ENCODE data around the gene TMPRSS9.

TMPRSS9 gene

DNA sequence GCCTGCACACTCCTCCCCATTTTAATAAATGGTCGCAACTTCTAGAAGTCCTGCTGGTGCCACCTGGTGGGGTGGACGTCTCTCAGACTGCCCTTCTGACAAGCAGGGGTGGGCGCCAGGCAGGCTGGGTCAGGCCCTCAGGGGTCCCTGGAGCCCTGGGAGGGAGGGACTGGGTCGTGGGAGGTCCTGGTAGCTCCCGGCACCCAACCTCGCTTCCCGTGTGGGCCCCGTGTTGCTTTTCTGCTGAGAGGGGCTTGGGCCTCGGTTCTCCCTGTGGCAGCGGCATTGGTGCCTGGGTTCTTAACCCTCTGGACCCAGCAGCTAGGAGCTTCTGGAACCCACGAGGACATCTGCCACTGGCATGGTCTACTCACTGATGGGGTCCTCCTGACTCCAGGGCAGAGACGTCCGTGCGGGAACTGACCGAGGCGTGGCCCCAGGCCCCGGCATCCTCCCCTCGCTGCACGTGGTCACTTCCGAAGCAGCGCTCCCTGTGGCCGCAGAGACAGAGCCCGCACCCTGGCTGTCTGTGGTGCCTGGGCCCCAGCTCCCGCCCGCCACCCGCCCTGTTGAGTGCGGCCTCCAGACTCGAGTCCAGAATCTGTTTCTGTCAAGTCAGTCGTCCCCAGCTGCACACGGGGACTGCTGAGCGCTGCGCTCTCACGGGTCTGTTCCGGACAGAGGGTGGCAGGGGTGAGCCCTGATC is 6.0 kb upstream of the TMPRSS9 start:
- no peak for DNase-seq (ENCODE audit: low read depth)
- in situ Hi-C loops (cut with HindIII; ENCODE audit: low sequenced_read_pairs) = no loop called here
- TF ChIP-seq, protein P1, sequence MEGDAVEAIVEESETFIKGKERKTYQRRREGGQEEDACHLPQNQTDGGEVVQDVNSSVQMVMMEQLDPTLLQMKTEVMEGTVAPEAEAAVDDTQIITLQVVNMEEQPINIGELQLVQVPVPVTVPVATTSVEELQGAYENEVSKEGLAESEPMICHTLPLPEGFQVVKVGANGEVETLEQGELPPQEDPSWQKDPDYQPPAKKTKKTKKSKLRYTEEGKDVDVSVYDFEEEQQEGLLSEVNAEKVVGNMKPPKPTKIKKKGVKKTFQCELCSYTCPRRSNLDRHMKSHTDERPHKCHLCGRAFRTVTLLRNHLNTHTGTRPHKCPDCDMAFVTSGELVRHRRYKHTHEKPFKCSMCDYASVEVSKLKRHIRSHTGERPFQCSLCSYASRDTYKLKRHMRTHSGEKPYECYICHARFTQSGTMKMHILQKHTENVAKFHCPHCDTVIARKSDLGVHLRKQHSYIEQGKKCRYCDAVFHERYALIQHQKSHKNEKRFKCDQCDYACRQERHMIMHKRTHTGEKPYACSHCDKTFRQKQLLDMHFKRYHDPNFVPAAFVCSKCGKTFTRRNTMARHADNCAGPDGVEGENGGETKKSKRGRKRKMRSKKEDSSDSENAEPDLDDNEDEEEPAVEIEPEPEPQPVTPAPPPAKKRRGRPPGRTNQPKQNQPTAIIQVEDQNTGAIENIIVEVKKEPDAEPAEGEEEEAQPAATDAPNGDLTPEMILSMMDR (IDR thresholded peaks at IDR 0.05; ENCODE audit: low read depth, low read length, missing control alignments) = no peak
- H3K4me3 ChIP-seq (ENCODE audit: low read depth, low read length) = no peak overlapping the region

DNA sequence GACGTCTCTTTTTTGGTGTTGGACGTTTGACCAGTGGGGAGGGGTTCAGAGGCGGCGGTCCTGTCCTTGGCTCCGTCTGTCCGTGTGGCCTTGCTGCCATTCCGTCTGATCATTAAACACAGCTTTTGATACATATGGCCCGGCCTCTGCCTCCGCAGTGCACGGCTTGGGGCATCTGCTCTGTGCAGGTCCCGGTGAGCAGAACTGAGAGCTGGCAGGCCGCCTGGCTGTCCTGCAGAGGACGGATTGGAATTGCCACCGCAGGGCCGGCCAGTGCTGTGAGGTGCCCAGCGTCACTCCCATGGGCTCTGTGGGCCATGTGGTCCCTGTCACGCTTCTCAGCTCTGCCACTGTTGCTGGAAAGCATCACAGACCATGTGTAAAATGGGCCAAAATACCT is 5.4 kb upstream of the TMPRSS9 start:
- TF ChIP-seq, protein P1 (IDR thresholded peaks at IDR 0.05; ENCODE audit: low read depth, low read length, missing control alignments) = no peak
- DNase-seq (ENCODE audit: low read depth) = no peak
- H3K4me3 ChIP-seq (ENCODE audit: low read depth, low read length) = no peak overlapping the region
- in situ Hi-C loops (cut with HindIII; ENCODE audit: low sequenced_read_pairs) = no loop called here

DNA sequence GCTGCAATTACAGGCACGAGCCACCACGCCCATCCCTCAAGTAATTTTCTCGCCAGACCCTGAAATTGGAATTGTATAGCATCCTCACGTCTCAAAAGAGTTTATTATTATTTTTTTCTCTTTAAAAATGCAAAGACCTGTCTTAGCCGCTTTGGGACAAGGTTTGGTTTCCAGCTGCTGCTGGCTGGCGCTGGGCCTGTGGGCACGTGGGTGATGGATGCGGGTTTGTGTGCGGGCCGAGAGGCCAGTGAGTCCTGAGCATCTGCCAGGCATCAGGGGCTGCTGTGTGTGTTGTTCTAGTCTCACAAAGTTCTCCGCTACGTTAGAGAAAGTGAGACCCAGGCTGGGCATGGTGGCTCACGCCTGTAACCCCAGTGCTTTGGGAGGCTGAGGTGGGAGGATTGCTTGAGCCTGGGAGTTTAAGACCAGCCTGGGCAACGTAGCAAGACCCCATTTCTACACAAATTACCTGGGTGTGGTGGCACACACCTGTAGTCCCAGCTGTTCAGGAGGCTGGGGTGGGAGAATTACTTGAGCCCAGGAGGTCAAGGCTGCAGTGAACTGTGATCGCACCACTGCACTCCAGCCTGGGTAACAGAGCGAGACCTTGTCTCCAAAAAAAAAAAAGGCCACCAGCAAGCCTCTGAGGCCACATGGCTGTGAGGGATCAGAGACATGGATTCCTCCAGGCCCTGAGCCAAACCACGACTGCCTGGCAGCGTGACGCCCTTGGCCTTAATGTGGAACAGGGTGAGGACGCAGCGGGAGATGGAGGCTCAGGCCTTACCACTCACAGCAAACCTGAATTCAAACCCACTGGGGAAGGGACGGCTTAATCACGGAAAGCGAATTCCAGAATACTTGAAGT is 4.7 kb upstream of the TMPRSS9 start:
- in situ Hi-C loops (cut with HindIII; ENCODE audit: low sequenced_read_pairs) = no loop called here
- DNase-seq (ENCODE audit: low read depth) = no peak
- TF ChIP-seq, protein P1 (IDR thresholded peaks at IDR 0.05; ENCODE audit: low read depth, low read length, missing control alignments) = no peak
- H3K4me3 ChIP-seq (ENCODE audit: low read depth, low read length) = no peak overlapping the region

DNA sequence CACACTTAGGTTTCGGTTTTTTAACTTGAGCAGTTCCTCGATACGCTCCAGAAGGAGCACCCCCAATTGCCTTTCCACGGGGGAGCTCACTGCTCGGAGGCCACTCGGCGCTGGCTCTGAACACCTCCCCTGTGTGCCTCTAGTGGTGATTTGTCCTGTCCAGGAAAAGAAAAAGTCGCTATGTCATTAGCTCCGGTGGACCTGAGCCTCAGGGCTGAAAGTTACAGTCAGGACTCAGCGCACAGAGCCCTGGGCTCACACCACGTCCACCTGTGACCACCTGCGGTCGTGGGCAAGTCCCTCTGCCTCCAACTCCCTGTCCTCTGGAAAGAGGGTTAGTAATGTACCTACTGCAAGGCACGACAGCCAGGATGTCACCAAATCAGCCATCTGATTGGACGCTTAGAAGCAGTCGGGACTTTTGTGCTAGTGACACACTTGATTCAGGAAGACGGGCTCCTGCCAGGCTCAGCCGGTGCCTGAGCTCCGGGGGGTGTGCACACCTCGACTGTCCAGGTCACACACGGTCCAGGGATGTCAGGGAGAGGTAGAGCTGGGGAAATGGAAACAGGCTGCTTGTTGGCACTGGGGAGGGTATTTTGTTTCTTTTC is 3.9 kb upstream of the TMPRSS9 start:
- no peak for DNase-seq (ENCODE audit: low read depth)
- TF ChIP-seq, protein P1 (IDR thresholded peaks at IDR 0.05; ENCODE audit: low read depth, low read length, missing control alignments) = no peak
- in situ Hi-C loops (cut with HindIII; ENCODE audit: low sequenced_read_pairs) = no loop called here
- no peak overlapping the region for H3K4me3 ChIP-seq (ENCODE audit: low read depth, low read length)

DNA sequence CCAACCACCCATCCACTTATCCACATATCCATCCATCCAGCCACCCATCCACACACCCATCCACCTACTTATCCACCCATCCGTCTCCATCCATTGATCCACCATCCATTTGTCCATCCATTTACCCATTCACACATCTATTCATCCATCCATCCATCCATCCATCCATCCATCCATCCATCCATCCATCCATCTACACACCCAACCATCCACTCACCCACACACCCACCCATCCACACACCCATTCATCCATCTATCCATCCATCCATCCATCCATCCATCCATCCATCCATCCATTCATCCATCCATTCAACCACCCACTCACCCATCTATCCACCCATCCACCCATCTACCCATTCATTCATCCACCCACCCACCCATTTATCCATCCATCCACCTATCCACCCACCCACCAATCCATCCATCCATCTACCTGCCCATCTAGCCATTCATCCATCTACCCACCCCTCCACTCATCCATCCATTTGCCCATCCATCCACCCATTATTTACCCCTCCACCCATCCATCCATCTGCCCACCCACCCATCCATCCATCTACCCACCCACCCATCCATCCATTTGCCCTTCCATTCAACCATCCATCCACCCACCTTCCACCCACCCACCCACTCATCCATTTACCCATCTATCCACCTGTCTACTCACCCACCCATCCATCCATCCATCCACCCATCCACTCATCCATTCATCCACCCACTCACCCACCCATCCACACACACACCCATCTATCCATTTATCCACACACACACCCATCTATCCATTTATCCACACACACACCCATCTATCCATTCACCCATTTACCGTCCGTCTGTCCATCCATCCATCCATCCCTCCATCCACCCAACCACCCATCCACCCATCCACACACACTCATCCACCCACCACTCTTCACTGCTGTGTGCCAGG is 2.5 kb upstream of the TMPRSS9 start:
- in situ Hi-C loops (cut with HindIII; ENCODE audit: low sequenced_read_pairs) = no loop called here
- no peak for DNase-seq (ENCODE audit: low read depth)
- no peak overlapping the region for H3K4me3 ChIP-seq (ENCODE audit: low read depth, low read length)
- TF ChIP-seq, protein P1 (IDR thresholded peaks at IDR 0.05; ENCODE audit: low read depth, low read length, missing control alignments) = no peak
